ENCODE data around the gene FHOD3.

Gene FHOD3

GRCh38 chr18:36522509-36522908 lies 225.0 kb downstream of the FHOD3 start:
- no peak for TF ChIP-seq CTCF (IDR thresholded peaks at IDR 0.05; ENCODE audit: extremely low read depth, missing control alignments)

GRCh38 chr18:36525913-36526312 lies 228.4 kb downstream of the FHOD3 start:
- no peak for TF ChIP-seq CTCF (IDR thresholded peaks at IDR 0.05; ENCODE audit: extremely low read depth, missing control alignments)
- DNase-seq (ENCODE audit: low spot score): no peak

More at GRCh38 chr18:36522509-36522908, 225.0 kb downstream of the FHOD3 start:
- no peak for DNase-seq (ENCODE audit: low spot score)

- DNase-seq (ENCODE audit: low spot score): no peak
- TF ChIP-seq CTCF (IDR thresholded peaks at IDR 0.05; ENCODE audit: extremely low read depth, missing control alignments): no peak
Observed at GRCh38 chr18:36526611-36527010, 229.1 kb downstream of the FHOD3 start.

DNA sequence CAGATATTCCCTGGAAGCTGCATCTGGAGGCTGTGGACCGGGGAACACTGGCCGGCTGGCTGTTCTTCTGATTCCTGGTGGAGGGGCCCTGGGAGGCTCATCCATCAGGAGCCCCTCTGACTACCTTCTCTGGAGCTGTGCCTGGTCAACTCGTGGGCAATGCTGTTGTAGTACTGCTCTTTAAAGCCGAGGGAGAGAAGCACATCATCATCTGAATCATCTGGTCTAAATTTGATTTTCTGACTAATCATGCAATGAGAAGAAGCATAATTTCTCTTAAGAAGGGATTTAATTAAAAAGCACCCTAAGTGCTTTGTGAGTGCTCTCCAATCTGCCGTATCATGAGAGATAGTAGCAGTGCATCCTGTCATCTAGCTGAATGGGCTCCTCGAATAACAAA lies 229.5 kb downstream of the FHOD3 start:
- no peak for TF ChIP-seq CTCF (IDR thresholded peaks at IDR 0.05; ENCODE audit: extremely low read depth, missing control alignments)
- no peak for DNase-seq (ENCODE audit: low spot score)

GRCh38 chr18:36527740-36528455 lies 230.4 kb downstream of the FHOD3 start:
- TF ChIP-seq CTCF (IDR thresholded peaks at IDR 0.05; ENCODE audit: extremely low read depth, missing control alignments): no peak
- DNase-seq (ENCODE audit: low spot score): no peak

GRCh38 chr18:36529747-36530146 lies 232.2 kb downstream of the FHOD3 start:
- no peak for DNase-seq (ENCODE audit: low spot score)
- no peak for TF ChIP-seq CTCF (IDR thresholded peaks at IDR 0.05; ENCODE audit: extremely low read depth, missing control alignments)

GRCh38 chr18:36530676-36531405 lies 233.3 kb downstream of the FHOD3 start:
- no peak for DNase-seq (ENCODE audit: low spot score)
- TF ChIP-seq CTCF (IDR thresholded peaks at IDR 0.05; ENCODE audit: extremely low read depth, missing control alignments): no peak

Measured in GM20000 (cell line).